Stimulated activated CD4-positive, alpha-beta T cell treated with anti-CD3 and anti-CD28 coated beads, TNF-alpha, amount 100 ng/mL, for 24 hours (primary cell): ENCODE measurements around the gene DNLZ.

Source experiments
- DNase-seq, 3 experiments: peaks; one replicate each; pipeline ENCODE4 v3.0.0-alpha.2; 2020; ENCODE audit warnings: low read depth in 3 of 3

Gene DNLZ

GRCh38 chr9:136343121-136343883, 20.2 kb downstream of the DNLZ start:
- DNase-seq: no peak

- peak in 2 of 3 experiments; percentile 36 to 67 for DNase-seq
Observed at GRCh38 chr9:136342181-136343120, 21.1 kb downstream of the DNLZ start.

GRCh38 chr9:136341769-136342168, 21.8 kb downstream of the DNLZ start:
- no peak for DNase-seq

- DNase-seq: no peak
Observed at GRCh38 chr9:136341042-136341655, 22.4 kb downstream of the DNLZ start.

- DNase-seq: no peak
Observed at GRCh38 chr9:136340356-136341041, 23.0 kb downstream of the DNLZ start.

GRCh38 chr9:136339958-136340310, 23.6 kb downstream of the DNLZ start:
- DNase-seq: no peak

GRCh38 chr9:136339173-136339957, 24.2 kb downstream of the DNLZ start:
- peak in 1 of 3 experiments; percentile 32 for DNase-seq

GRCh38 chr9:136338511-136338910, 25.0 kb downstream of the DNLZ start:
- DNase-seq: no peak

GRCh38 chr9:136337416-136338395, 25.8 kb downstream of the DNLZ start:
- no peak for DNase-seq

- no peak for DNase-seq
Observed at GRCh38 chr9:136336881-136337280, 26.7 kb downstream of the DNLZ start.

- no peak for DNase-seq
Observed at GRCh38 chr9:136336156-136336870, 27.2 kb downstream of the DNLZ start.

GRCh38 chr9:136335296-136336155, 28.0 kb downstream of the DNLZ start:
- DNase-seq: no peak

- no peak for DNase-seq
Observed at GRCh38 chr9:136334541-136334940, 29.0 kb downstream of the DNLZ start.

GRCh38 chr9:136333486-136333885, 30.1 kb downstream of the DNLZ start:
- no peak for DNase-seq

- DNase-seq: no peak
Observed at GRCh38 chr9:136333045-136333444, 30.5 kb downstream of the DNLZ start.

GRCh38 chr9:136332482-136332983, 31.0 kb downstream of the DNLZ start:
- DNase-seq: no peak

- DNase-seq: no peak
Observed at GRCh38 chr9:136331556-136332481, 31.7 kb downstream of the DNLZ start.
